ENCODE measurements around the gene RHD. TPM values are rescaled to one million over a fixed set of nuclear protein-coding genes. Genes with fewer than 3 reads are reported as not detected.
"Not testable (repeated sequence)": the region's sequence is repeated elsewhere in the genome, so short reads cannot be mapped to it uniquely, and the experiment has no call there.

RHD gene
- total RNA-seq, 1 donor from 2014 or later: 2.1 TPM

DNA sequence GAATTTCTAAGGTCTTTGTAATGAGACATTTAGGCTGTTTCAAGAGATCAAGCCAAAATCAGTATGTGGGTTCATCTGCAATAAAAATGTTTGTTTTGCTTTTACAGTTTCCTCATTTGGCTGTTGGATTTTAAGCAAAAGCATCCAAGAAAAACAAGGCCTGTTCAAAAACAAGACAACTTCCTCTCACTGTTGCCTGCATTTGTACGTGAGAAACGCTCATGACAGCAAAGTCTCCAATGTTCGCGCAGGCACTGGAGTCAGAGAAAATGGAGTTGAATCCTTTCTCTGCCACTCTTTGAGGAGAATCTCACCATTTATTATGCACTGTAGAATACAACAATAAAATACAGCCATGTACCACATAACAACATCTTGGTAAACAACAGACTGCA lies 56.5 kb downstream of the RHD start:
- not testable (repeated sequence) for H3K9ac ChIP-seq (ENCODE audit: low read depth in 1 of 3, low read length in 3 of 3); H3K4me3 ChIP-seq (ENCODE audit: low read length in 3 of 3); H3K27me3 ChIP-seq (ENCODE audit: control insufficient read depth in 3 of 3, insufficient read depth in 3 of 3, low read length in 3 of 3); H3K9me3 ChIP-seq (ENCODE audit: control insufficient read depth in 3 of 3, low read length in 3 of 3); H3K27ac ChIP-seq (ENCODE audit: low read depth, low read length); H3K4me1 ChIP-seq (ENCODE audit: control insufficient read depth in 3 of 3, insufficient read depth in 3 of 3, low read length in 3 of 3); H3K36me3 ChIP-seq (ENCODE audit: control insufficient read depth in 3 of 3, insufficient read depth in 3 of 3, low read length in 3 of 3)

DNA sequence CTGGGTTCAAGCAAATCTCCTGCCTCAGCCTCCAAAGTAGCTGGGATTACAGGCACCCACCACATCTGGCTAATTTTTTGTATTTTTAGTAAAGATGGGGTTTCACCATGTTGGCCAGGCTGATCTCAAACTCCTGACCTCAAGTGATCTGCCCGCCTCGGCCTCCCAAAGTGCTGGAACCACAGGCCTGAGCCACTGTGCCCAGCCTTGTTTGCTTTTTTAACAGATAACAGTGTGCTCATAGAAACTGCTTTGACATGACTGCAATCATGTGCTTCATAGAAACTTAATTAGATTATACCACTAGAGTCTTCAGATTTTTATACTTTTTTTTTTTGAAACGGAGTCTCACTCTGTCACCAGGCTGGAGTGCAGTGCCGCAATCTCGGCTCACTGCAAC lies 57.0 kb downstream of the RHD start:
- H3K4me1 ChIP-seq (ENCODE audit: control insufficient read depth in 3 of 3, insufficient read depth in 3 of 3, low read length in 3 of 3); H3K27me3 ChIP-seq (ENCODE audit: control insufficient read depth in 3 of 3, insufficient read depth in 3 of 3, low read length in 3 of 3); H3K9ac ChIP-seq (ENCODE audit: low read depth in 1 of 3, low read length in 3 of 3); H3K27ac ChIP-seq (ENCODE audit: low read depth, low read length); H3K36me3 ChIP-seq (ENCODE audit: control insufficient read depth in 3 of 3, insufficient read depth in 3 of 3, low read length in 3 of 3); H3K4me3 ChIP-seq (ENCODE audit: low read length in 3 of 3); H3K9me3 ChIP-seq (ENCODE audit: control insufficient read depth in 3 of 3, low read length in 3 of 3): not testable (repeated sequence)

GRCh38 chr1:25329950-25330349 lies 57.6 kb downstream of the RHD start:
- not testable (repeated sequence) for H3K4me3 ChIP-seq (ENCODE audit: low read length in 3 of 3); H3K27ac ChIP-seq (ENCODE audit: low read depth, low read length); H3K4me1 ChIP-seq (ENCODE audit: control insufficient read depth in 3 of 3, insufficient read depth in 3 of 3, low read length in 3 of 3); H3K9ac ChIP-seq (ENCODE audit: low read depth in 1 of 3, low read length in 3 of 3); H3K9me3 ChIP-seq (ENCODE audit: control insufficient read depth in 3 of 3, low read length in 3 of 3); H3K36me3 ChIP-seq (ENCODE audit: control insufficient read depth in 3 of 3, insufficient read depth in 3 of 3, low read length in 3 of 3); H3K27me3 ChIP-seq (ENCODE audit: control insufficient read depth in 3 of 3, insufficient read depth in 3 of 3, low read length in 3 of 3)

DNA sequence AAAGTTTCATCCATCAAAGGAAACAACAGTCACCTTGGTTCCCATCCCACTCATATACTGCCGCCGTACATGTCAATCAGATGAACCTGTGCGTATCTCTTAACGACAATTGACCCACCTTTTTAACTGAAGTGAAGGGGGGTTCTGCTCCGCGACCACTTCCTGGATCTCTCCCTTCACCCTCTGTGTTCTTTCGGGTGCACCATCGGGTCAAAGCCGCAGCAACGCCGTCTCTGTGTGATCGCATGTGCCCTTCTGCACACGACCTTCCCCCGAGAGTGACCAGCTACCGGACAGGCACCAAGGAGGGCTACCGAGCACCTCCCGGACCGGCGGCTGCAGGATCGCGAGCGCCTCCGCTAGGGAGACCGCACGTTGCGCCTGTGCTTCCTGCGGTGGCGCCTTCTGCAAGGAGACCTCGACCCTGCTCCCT lies 64.6 kb downstream of the RHD start:
- H3K27me3 ChIP-seq (ENCODE audit: control insufficient read depth in 3 of 3, insufficient read depth in 3 of 3, low read length in 3 of 3); H3K9me3 ChIP-seq (ENCODE audit: control insufficient read depth in 3 of 3, low read length in 3 of 3); H3K36me3 ChIP-seq (ENCODE audit: control insufficient read depth in 3 of 3, insufficient read depth in 3 of 3, low read length in 3 of 3); H3K27ac ChIP-seq (ENCODE audit: low read depth, low read length): not testable (repeated sequence)
- peaks cover 5 to 11% (median 5%) of the 10 kb centered on the region in 3 donors for H3K4me1 ChIP-seq (ENCODE audit: control insufficient read depth in 3 of 3, insufficient read depth in 3 of 3, low read length in 3 of 3)
- H3K4me3 ChIP-seq (ENCODE audit: low read length in 3 of 3): peak overlapping the region; percentile 67 to 87 (median 81)
- peak overlapping the region; percentile 29 to 79 (median 72) for H3K9ac ChIP-seq (ENCODE audit: low read depth in 1 of 3, low read length in 3 of 3)

- H3K9me3 ChIP-seq (ENCODE audit: control insufficient read depth in 3 of 3, low read length in 3 of 3); H3K36me3 ChIP-seq (ENCODE audit: control insufficient read depth in 3 of 3, insufficient read depth in 3 of 3, low read length in 3 of 3); H3K27me3 ChIP-seq (ENCODE audit: control insufficient read depth in 3 of 3, insufficient read depth in 3 of 3, low read length in 3 of 3): not testable (repeated sequence)
- H3K27ac ChIP-seq (ENCODE audit: low read depth, low read length): peak overlapping the region; percentile 90
- H3K9ac ChIP-seq (ENCODE audit: low read depth in 1 of 3, low read length in 3 of 3): peak overlapping the region; percentile 70 to 91 (median 90)
- peak overlapping the region; percentile 70 to 86 (median 86) for H3K4me3 ChIP-seq (ENCODE audit: low read length in 3 of 3)
- H3K4me1 ChIP-seq (ENCODE audit: control insufficient read depth in 3 of 3, insufficient read depth in 3 of 3, low read length in 3 of 3): peaks cover 5 to 11% (median 5%) of the 10 kb centered on the region in 3 donors
These were observed 65.3 kb downstream of the RHD start for GRCh38 chr1:25337483-25338187.

DNA sequence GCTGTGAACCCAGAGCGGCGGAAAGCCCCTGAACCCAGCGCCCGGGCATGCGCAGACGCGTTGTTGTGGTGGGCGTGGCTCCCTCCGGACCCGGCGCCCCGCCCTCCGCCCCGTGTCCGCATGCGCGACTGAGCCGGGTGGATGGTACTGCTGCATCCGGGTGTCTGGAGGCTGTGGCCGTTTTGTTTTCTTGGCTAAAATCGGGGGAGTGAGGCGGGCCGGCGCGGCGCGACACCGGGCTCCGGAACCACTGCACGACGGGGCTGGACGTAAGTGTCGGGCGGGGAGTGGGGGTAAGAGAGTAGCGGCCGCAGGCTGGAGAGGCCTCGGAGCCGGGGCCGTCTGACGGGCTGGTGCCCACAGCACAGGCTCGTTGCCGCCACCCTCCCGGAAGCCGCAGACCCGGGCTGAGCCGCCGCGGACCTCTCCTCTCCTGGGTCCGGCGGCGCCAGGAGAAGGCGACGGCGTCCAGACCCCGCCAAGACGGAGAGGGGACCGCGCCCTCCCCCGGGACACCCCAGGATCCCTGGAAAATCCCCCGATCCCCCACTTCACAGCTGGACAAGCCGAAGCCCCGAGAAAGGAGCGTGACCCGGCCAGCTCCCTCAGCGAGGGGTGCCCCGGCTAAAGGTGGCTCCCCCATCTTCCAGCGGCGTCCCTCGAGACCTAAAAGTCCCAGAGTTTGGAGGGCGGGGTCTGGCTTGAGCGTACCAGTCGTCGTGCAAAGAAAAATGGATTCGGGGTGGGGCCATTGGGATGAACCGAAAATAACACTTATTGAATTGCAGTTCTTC lies 66.1 kb downstream of the RHD start, which contains the start of gene TMEM50A:
TMEM50A (plus strand) TSS at position 147 of the 794 bp plus-strand sequence. CDS start 2,153 bp downstream, outside the sequence.
- Histone ChIP-seq H3K9ac (ENCODE audit: low read depth in 1 of 3, low read length in 3 of 3) (peak within 1 kb of the TSS; percentile 89 to 91 (median 90)), H3K36me3 (ENCODE audit: control insufficient read depth in 3 of 3, insufficient read depth in 3 of 3, low read length in 3 of 3) (peaks cover 0 to 2% (median 0%) of the 10 kb centered on the region in 3 donors), H3K4me1 (ENCODE audit: control insufficient read depth in 3 of 3, insufficient read depth in 3 of 3, low read length in 3 of 3) (peaks cover 5 to 11% (median 5%) of the 10 kb centered on the region in 3 donors), H3K4me3 (ENCODE audit: low read length in 3 of 3) (peak within 1 kb of the TSS; percentile 86 to 87 (median 86)), H3K9me3 (ENCODE audit: control insufficient read depth in 3 of 3, low read length in 3 of 3) (no peaks in the 10 kb centered on the region), H3K27ac (ENCODE audit: low read depth, low read length) (peak within 1 kb of the TSS; percentile 90), H3K27me3 (ENCODE audit: control insufficient read depth in 3 of 3, insufficient read depth in 3 of 3, low read length in 3 of 3) (no peaks in the 10 kb centered on the region)

DNA sequence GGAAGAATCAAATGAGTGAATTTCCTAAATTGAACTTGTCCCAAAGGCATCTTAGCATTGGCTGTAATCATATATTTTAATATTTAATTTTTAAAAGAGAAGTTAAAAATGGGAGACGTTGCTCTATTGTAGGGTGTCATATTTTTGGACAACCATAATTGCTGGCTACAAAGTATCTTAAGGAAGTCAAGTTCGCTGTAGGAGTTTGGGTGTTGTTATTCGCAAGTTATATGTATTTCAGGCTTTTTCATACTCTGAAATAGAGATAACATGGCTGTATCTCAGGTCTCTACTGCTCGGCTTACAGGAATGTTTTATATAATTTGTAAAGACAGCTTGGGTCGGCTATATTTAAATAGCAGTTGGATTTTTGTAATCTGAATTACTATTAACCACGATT lies 66.7 kb downstream of the RHD start:
- Histone ChIP-seq H3K9me3 (ENCODE audit: control insufficient read depth in 3 of 3, low read length in 3 of 3) (no peaks in the 10 kb centered on the region), H3K36me3 (ENCODE audit: control insufficient read depth in 3 of 3, insufficient read depth in 3 of 3, low read length in 3 of 3) (peaks cover 3 to 5% (median 4%) of the 10 kb centered on the region in 3 donors), H3K4me1 (ENCODE audit: control insufficient read depth in 3 of 3, insufficient read depth in 3 of 3, low read length in 3 of 3) (peaks cover 5 to 11% (median 9%) of the 10 kb centered on the region in 3 donors), H3K27me3 (ENCODE audit: control insufficient read depth in 3 of 3, insufficient read depth in 3 of 3, low read length in 3 of 3) (no peaks in the 10 kb centered on the region), H3K27ac (ENCODE audit: low read depth, low read length) (peak overlapping the region; percentile 90), H3K4me3 (ENCODE audit: low read length in 3 of 3) (peak overlapping the region; percentile 86 to 87 (median 86)), H3K9ac (ENCODE audit: low read depth in 1 of 3, low read length in 3 of 3) (peak overlapping the region; percentile 89 to 91 (median 90))

DNA sequence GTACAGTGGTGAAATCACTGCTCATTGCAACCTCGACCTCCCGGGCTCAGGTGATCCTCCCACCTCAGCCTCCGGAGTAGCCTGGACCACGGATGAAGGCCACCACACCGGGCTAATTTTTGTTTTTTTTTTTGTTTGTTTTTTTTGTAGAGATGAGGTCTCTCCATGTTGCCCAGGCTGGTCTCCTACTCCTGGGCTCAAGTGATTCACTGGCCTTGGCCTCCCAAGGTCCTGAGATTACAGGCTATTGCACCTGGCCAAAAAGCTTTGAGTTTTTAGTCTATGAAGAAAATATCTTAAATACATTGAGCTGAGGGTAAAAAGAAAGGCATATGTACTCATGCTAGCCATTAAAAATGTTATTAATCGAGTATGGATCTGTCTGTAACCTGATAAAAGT lies 69.4 kb downstream of the RHD start:
- no peak overlapping the region for H3K9ac ChIP-seq (ENCODE audit: low read depth in 1 of 3, low read length in 3 of 3)

DNA sequence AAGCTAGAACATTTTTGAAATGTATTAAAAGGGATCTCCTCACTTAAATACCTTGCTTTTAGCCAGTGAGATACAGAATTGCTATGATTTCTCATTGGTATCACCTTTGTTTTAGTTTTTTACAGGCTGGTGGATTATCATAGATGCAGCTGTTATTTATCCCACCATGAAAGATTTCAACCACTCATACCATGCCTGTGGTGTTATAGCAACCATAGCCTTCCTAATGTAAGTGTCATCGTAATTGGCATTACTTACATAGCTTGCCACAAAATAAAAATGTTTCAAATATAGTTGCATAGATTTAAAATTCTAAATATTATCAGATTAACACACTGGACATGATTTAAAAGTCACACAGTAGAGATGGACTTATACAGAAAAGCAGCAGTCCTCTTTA lies 70.5 kb downstream of the RHD start:
- no peaks in the 10 kb centered on the region for H3K27me3 ChIP-seq (ENCODE audit: control insufficient read depth in 3 of 3, insufficient read depth in 3 of 3, low read length in 3 of 3)
- H3K4me3 ChIP-seq (ENCODE audit: low read length in 3 of 3): no peak overlapping the region
- H3K9me3 ChIP-seq (ENCODE audit: control insufficient read depth in 3 of 3, low read length in 3 of 3): no peaks in the 10 kb centered on the region
- no peak overlapping the region for H3K27ac ChIP-seq (ENCODE audit: low read depth, low read length)
- peaks cover 3 to 9% (median 5%) of the 10 kb centered on the region in 3 donors for H3K36me3 ChIP-seq (ENCODE audit: control insufficient read depth in 3 of 3, insufficient read depth in 3 of 3, low read length in 3 of 3)
- H3K4me1 ChIP-seq (ENCODE audit: control insufficient read depth in 3 of 3, insufficient read depth in 3 of 3, low read length in 3 of 3): peaks cover 5 to 11% (median 10%) of the 10 kb centered on the region in 3 donors
- no peak overlapping the region for H3K9ac ChIP-seq (ENCODE audit: low read depth in 1 of 3, low read length in 3 of 3)

More for the DNA sequence above, 69.4 kb downstream of the RHD start:
- H3K27ac ChIP-seq (ENCODE audit: low read depth, low read length): no peak overlapping the region
- peaks cover 3 to 9% (median 5%) of the 10 kb centered on the region in 3 donors for H3K36me3 ChIP-seq (ENCODE audit: control insufficient read depth in 3 of 3, insufficient read depth in 3 of 3, low read length in 3 of 3)
- no peak overlapping the region for H3K4me3 ChIP-seq (ENCODE audit: low read length in 3 of 3)
- peaks cover 5 to 11% (median 10%) of the 10 kb centered on the region in 3 donors for H3K4me1 ChIP-seq (ENCODE audit: control insufficient read depth in 3 of 3, insufficient read depth in 3 of 3, low read length in 3 of 3)
- no peaks in the 10 kb centered on the region for H3K9me3 ChIP-seq (ENCODE audit: control insufficient read depth in 3 of 3, low read length in 3 of 3)
- H3K27me3 ChIP-seq (ENCODE audit: control insufficient read depth in 3 of 3, insufficient read depth in 3 of 3, low read length in 3 of 3): no peaks in the 10 kb centered on the region

GRCh38 chr1:25343872-25344271 lies 71.6 kb downstream of the RHD start:
- H3K27ac ChIP-seq (ENCODE audit: low read depth, low read length): no peak overlapping the region
- H3K36me3 ChIP-seq (ENCODE audit: control insufficient read depth in 3 of 3, insufficient read depth in 3 of 3, low read length in 3 of 3): peaks cover 3 to 11% (median 4%) of the 10 kb centered on the region in 3 donors
- no peak overlapping the region for H3K9ac ChIP-seq (ENCODE audit: low read depth in 1 of 3, low read length in 3 of 3)
- no peaks in the 10 kb centered on the region for H3K9me3 ChIP-seq (ENCODE audit: control insufficient read depth in 3 of 3, low read length in 3 of 3)
- no peaks in the 10 kb centered on the region for H3K27me3 ChIP-seq (ENCODE audit: control insufficient read depth in 3 of 3, insufficient read depth in 3 of 3, low read length in 3 of 3)
- H3K4me3 ChIP-seq (ENCODE audit: low read length in 3 of 3): no peak overlapping the region
- H3K4me1 ChIP-seq (ENCODE audit: control insufficient read depth in 3 of 3, insufficient read depth in 3 of 3, low read length in 3 of 3): peaks cover 5 to 11% (median 10%) of the 10 kb centered on the region in 3 donors

Measured in skeletal muscle tissue (tissue), 4 donors.